Esophagus muscularis mucosa (tissue), 3 donors: ENCODE data around the gene ZNF672.

ENCODE experiments used
- CTCF ChIP-seq, 3 experiments: fragments of 200-600 bp in 2 of 3; fragments of 450-650 bp in 1 of 3; sonication (generic) in 2 of 3; IDR thresholded peaks; one replicate each; pipeline ENCODE4 v1.5.1; 2017 to 2019; ENCODE audit warnings: antibody characterized with exemption in 3 of 3, mild to moderate bottlenecking in 2 of 3, moderate library complexity in 1 of 3
- POLR2AphosphoS5 ChIP-seq, 2 donors: sonication (generic); formaldehyde crosslinking; IDR thresholded peaks; one replicate each; pipeline ENCODE4 v1.6.1; 2017; ENCODE audit warnings: antibody characterized with exemption in 2 of 2

- TF ChIP-seq CTCF (IDR thresholded peaks at IDR 0.05) (no peak), POLR2AphosphoS5 (IDR thresholded peaks at IDR 0.05) (peak; percentile 78 to 80)
Measured at GRCh38 chr1:248873409-248873992, 35.5 kb downstream of the ZNF672 start.
